GM21367 (cell line): Measurements from ENCODE around the gene ACOT6.
"Not testable (repeated sequence)": the region's sequence is repeated elsewhere in the genome, so short reads cannot be mapped to it uniquely, and the experiment has no call there.

Experiments
- ATAC-seq: cut with Tn5 transposase; IDR thresholded peaks from one replicate; pipeline ENCODE4 v1.9.1; 2021; ENCODE audit not compliant: unreplicated experiment

ACOT6 gene, protein sequence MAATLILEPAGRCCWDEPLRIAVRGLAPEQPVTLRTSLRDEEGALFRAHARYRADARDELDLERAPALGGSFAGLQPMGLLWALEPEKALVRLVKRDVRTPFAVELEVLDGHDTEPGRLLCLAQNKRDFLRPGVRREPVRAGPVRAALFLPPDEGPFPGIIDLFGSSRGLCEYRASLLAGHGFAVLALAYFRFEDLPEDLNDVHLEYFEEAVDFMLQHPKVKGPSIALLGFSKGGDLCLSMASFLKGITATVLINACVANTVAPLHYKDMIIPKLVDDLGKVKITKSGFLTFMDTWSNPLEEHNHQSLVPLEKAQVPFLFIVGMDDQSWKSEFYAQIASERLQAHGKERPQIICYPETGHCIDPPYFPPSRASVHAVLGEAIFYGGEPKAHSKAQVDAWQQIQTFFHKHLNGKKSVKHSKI

DNA sequence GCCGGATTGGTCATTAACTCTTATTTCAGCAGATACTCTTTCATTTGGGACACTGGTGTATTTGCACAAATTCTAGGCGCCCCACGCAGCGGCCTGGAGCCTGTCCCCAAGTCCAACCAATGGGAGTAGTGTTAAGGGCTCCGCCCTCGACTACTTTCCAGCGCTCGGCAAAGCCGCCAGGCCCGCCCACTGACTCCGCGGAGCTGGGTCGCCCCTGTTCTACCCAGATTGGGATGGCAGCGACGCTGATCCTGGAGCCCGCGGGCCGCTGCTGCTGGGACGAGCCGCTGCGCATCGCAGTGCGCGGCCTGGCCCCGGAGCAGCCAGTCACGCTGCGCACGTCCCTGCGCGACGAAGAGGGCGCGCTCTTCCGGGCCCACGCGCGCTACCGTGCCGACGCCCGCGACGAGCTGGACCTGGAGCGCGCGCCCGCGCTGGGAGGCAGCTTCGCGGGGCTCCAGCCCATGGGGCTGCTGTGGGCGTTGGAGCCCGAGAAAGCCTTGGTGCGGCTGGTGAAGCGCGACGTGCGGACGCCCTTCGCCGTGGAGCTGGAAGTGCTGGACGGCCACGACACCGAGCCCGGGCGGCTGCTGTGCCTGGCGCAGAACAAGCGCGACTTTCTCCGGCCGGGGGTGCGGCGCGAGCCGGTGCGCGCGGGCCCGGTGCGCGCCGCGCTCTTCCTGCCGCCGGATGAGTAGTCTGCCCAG, at the start of gene ACOT6:
Gene ACOT6 (plus strand): TSS at position 179 of the 707 bp plus-strand sequence. CDS start 55 bp downstream, at position 234.
- ATAC-seq, result peak; percentile 67

DNA sequence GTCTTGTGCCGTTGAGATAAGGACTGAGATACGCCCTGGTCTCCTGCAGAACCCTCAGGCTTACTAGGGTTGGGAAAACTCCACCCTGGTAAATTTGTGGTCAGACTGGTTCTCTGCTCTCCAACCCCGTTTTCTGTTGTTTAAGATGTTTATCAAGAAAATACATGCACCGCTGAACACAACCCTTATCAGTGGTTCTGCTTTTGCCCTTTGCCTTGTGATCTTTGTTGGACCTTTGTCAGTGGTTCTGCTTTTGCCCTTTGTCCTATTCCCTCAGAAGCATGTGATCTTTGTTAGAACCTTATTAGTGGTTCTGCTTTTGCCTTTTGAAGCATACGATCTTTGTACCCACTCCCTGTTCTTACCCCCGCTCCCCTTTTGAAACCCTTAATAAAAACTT, 49.6 kb upstream of the ACOT6 start:
- ATAC-seq, result not testable (repeated sequence)

DNA sequence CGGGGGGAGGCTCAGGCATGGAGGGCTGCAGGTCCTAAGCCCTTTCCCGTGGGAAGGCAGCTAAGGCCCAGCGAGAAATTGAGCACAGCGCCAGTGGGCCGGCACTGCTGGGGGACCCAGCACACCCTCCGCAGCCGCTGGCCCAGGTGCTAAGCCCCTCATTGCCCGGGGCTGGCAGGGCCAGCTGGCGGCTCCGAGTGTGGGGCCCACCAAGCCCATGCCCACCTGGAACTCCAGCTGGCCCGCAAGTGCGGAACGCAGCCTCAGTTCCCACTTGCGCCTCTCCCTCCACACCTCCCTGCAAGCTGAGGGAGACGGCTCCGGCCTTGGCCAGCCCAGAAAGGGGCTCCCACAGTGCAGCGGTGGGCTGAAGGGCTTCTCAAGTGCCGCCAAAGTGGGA, 45.9 kb upstream of the ACOT6 start:
- ATAC-seq, result not testable (repeated sequence)

DNA sequence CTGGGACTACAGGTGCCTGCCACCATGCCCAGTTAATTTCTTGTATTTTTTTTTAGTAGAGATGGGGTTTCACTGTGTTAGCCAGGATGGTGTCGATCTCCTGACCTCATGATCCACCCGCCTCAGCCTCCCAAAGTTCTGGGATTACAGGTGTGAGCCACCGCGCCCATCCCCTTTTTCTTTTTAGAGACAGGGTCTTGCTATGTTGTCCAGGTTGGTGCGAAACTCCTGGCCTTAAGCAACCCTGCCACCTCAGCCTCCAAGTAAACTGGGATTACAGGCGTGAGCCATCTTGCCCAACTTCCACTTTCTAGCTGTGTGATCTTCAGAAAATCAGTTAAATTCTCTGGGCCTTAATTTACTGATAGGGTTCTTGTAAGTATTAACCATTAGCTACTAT, 45.4 kb upstream of the ACOT6 start:
- not testable (repeated sequence) for ATAC-seq

DNA sequence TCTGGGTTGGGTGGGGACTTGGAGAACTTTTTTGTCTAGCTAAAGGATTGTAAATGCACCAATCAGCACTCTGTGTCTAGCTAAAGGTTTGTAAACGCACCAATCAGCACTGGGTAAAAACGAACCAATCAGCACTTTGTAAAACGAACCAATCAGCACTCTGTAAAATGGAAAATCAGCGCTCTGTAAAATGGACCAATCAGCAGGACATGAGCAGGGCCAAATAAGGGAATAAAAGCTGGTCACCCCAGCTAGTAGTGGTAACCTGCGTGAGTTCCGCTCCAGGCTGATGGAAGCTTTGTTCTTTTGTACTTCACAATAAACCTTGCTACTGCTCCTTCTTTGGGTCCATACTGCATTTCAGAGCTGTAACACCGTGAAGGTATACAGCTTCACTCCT, 45.0 kb upstream of the ACOT6 start:
- no peak for ATAC-seq

DNA sequence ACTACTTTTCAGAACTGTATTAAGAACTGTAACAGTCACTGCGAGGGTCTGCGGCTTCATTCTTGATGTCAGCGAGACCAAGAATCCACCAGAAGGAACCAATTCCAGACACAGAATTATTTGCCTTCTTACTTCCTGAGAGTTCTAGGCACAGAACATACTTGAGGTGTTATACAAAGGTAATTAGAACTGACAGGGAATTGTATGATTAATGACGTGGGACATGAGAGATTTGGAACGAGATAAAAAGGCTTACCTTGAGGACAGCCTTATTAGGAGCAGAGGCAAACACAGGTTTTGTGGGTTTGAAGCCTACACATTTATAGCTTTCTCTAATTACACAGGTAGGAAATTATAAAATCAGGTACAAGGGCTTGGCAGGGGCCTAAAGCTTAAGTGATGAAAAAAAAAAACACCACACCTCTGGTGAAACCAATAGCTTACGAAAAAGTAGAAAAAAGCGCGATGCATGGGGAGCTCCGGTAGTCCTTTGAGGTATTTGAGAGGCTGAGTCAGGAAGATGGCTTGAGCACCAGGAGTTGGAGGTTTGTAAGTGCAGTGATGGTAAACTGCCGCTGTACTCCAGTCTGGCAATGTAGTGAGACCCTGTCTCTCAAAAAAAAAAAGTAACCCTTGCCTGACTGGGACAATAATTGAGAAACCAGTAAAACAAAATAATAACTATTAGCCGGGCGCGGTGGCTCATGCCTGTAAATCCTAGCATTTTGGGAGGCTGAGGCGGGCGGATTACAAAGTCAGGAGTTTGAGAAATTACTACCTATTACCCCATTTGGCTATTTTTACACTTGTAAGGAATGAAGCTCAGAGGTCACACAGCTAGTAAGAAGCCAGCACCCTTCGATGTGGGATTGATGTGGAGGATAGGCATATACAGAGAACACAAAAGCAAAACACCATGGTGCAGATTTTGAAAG, 44.1 kb upstream of the ACOT6 start:
- no peak for ATAC-seq

DNA sequence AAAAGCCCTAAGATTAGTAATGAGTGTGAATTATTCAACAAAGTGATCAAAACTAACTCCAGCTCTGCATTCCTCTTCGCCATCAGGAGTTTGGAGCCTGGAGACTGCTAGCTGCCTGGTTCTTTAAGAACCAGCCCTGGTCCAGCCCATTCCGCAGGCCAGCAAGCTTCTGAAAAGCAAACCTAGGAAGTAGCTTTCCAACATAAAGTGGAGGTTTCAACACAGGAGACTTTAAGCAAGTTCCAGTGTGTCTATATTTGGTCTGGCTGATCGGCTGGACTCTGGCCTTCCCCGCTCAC, 43.5 kb upstream of the ACOT6 start:
- not testable (repeated sequence) for ATAC-seq

DNA sequence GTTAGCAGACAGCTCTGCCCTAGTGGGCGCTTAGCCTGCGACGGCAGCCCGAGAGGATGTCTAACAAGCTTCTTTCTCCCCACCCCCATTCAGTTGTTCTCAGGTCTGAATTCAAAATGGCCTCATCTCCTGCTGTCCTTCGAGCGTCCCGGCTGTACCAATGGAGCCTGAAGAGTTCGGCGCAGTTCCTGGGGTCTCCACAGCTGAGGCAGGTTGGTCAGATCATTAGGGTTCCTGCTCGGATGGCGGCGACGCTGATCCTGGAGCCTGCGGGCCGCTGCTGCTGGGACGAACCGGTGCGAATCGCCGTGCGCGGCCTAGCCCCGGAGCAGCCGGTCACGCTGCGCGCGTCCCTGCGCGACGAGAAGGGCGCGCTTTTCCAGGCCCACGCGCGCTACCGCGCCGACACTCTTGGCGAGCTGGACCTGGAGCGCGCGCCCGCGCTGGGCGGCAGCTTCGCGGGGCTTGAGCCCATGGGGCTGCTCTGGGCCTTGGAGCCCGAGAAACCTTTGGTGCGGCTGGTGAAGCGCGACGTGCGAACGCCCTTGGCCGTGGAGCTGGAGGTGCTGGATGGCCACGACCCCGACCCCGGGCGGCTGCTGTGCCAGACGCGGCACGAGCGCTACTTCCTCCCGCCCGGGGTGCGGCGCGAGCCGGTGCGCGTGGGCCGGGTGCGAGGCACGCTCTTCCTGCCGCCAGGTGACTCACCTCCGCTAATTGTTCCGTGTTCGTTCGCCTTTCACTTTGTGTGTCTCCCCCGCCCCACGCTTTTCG, 42.9 kb upstream of the ACOT6 start, which contains the start of gene ACOT2:
Gene ACOT2 (plus strand): TSS at position 29 of the 774 bp plus-strand sequence. CDS start 28 bp downstream, at position 57.
- not testable (repeated sequence) for ATAC-seq

DNA sequence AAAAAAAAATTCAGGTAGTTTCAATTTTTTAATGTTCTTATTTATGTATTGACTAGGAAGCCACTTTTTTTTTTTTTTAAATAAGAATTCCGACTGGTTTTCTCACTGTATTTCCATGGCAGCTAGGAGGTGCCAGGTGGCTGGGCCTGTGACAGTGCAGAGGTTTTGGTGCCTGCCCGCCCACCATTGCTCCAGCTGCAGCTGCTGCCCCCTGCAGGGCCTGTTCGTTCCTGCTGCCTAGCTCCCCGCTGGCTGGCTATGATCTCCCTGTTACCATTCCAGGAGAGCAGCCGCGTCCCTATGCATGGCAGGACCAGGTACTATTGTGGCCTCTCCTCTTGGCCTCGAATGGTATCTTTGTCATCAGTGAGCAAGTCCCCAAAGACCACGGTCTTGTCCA, 41.4 kb upstream of the ACOT6 start:
- peak; percentile 38 for ATAC-seq

DNA sequence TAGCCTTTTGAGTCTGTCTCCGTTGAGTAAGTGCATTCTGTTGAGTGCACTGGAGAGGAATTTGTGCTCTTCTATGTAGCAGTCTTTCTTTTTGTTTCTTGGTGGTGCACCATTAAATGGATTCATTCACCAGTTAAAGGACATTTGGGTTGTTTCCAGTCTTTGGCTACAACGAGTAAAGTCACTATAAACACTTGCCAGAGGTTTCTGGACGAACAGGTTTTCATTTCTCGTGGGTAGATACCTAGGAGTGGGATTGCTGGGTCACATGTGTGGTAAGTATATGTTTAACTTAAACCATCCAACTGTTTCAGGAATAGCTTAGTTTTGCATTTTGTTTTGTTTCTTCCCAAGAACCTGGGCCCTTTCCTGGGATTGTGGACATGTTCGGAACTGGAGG, 39.3 kb upstream of the ACOT6 start:
- not testable (repeated sequence) for ATAC-seq

DNA sequence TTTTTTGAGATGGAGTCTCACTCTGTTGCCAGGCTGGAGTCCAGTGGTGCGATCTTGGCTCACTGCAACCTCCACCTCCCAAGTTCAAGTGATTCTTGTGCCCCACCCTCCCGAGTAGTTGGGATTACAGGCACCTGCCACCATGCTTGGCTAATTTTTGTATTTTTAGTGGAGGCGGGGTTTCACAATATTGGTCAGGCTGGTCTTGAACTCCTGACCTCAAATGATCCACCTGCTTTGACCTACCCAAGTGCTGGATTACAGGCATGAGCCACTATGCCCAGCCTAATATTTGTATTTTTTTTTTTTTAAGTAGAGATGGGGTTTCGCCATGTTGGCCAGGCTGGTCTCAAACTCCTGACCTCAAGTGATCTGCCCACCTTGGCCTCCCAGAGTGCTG, 38.6 kb upstream of the ACOT6 start:
- ATAC-seq, result not testable (repeated sequence)

DNA sequence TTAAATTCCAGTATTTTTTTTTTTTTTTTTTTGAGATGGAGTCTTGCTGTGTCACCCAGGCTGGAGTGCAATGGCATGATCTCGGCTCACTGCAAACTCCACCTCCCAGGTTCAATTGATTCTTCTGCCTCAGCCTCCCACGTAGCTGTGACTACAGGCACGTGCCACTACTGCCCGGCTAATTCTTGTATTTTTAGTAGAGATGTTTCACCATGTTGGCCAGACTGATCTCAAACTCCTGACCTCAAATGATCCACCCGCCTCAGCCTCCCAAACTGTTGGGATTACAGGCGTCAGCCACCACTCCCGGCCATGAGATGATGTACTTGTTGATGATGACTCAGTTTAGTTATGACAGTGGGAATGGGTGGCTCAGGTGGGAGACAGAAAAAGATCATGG, 38.1 kb upstream of the ACOT6 start:
- ATAC-seq, result not testable (repeated sequence)

DNA sequence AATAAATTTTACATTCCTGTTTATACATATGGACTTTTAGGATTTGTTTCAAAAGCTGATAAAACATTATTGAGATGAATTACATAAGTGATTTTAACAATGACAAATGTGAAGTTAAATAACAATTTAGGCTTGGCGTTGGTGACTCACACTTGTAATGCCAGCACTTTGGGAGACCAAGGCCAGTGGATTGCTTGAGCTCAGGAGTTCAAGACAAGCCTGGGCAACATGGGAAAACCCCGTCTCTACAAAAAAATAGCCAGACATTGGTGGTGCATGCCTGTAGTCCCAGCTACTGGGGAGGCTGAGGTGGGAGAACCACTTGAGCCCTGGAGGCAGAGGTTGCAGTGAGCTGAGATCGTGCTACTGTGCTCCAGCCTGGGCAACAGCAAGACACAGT, 35.9 kb upstream of the ACOT6 start:
- no peak for ATAC-seq

DNA sequence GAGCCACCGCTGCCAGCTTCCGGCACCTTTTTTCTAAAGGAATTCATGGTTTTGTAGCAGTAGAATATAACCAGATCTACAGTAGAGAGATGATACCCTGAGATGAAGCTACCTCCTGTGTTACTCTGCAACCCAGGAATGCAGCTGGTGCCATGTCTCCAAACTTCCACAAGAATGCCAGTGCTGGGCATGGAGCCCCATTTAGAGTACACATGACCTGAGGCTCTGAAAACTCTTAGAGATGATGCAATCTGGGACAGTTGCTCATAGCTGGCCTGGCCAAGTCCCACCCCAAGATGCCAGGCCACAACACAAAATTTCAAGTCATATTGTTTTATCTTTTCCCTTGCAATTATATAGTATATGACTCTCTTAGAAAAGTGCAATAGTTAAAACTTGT, 35.1 kb upstream of the ACOT6 start:
- not testable (repeated sequence) for ATAC-seq

DNA sequence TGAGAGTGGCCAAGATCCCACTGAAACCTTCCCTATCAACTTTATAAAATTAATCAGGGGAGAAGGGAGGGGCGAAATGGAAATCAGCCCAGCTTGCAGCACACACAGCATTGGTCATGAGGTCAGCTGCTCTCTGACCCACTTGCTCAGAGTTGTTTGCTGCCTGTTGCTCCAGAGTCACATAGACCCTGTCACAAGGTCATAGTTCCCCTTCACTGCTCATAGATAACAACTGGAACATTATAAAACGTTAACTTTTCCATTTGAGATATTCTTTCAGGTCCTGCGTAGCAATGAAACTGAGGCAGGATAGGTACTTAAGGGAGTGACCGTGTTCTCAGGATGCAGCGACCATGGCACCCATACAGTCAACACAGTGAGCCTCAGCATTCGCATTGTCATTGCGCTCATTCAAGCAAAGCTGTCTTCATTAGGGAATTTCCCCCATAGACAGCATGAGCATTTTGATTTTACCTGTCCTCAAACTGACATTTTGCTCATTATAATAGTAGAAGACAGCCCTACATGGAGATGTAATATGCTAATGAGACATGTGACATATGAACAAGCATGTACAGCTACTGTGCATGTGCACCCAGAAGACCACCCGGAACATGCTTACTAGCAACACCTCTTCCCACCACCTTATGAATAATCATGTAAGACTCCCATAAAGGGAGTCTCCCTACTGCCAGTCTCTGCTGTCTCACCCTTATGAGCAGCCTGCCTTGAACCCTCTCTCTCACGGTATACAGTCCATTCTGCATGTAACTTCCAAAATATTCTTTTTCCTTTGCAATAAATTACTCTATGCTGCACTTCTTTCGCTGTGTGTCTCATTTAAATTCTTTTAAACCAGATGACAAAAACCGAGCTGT, 30.0 kb upstream of the ACOT6 start:
- not testable (repeated sequence) for ATAC-seq

DNA sequence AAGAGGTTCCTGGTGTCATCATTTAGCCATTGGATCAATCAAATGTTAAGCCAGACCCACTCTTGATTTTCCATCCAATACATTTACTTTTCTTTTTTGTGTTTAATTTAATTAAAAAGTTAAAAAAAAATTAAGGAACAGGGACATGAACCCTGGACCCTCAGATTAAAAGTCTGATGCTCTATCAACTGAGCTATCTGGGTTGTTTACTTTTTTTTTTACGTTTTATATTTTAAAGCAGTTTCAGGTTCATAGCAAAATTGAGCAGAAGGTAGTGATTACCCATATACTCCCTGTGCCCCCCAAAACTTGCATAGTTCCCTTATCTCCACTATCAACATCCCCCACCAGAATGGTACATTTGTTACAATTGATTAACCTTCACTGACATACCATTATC, 23.6 kb upstream of the ACOT6 start:
- no peak for ATAC-seq

DNA sequence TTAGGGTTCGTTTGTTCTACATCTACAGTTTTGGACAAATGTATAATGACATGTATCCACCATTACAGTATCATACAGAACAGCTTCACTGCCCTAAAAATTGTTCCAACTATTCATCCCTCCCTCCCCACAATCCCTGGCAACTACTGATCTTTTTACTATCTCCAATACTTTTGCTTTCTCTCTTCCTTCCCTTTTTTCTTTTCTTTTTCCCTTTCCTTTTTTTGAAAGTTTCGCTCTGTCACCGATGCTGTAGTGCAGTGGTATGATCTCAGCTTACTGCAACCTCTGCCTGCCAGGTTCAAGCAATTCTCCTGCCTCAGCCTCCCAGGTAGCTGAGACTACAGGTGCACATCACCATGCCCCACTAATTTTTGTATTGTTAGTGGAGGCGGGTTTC, 23.2 kb upstream of the ACOT6 start:
- ATAC-seq, result no peak

DNA sequence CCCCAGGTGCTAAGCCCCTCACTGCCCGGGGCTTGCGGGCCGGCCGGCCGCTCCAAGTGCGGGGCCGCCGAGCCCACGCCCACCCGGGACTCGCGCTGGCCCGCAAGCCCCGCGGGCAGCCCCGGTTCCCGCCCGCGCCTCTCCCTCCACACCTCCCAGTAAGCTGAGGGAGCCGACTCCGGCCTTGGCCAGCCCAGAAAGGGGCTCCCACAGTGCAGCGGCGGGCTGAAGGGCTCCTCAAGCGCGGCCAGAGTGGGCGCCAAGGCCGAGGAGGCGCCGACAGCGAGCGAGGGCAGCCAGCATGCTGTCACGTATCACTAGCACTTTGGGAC, 21.7 kb upstream of the ACOT6 start:
- ATAC-seq, result not testable (repeated sequence)

DNA sequence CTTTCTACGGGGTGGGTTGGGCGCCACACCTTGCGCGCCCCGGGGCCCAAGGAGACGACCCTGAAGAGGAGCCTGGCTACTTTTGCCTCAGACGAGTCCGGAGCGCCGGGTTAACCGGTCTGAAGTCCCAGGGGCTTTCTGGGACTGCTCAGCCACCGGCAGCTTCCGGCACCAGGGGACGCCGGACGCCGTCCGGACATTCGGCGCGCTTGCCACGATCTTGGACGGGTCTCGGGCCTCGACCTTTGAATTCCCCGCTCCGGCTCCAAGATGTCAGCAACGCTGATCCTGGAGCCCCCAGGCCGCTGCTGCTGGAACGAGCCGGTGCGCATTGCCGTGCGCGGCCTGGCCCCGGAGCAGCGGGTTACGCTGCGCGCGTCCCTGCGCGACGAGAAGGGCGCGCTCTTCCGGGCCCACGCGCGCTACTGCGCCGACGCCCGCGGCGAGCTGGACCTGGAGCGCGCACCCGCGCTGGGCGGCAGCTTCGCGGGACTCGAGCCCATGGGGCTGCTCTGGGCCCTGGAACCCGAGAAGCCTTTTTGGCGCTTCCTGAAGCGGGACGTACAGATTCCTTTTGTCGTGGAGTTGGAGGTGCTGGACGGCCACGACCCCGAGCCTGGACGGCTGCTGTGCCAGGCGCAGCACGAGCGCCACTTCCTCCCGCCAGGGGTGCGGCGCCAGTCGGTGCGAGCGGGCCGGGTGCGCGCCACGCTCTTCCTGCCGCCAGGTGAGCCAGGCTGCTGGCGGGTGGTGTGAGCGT, 20.4 kb upstream of the ACOT6 start, which contains the start of gene ACOT4:
Gene ACOT4 (plus strand): TSS at position 184 of the 760 bp plus-strand sequence. CDS start 87 bp downstream, at position 271.
- ATAC-seq, result no peak
